Measurements from ENCODE around the gene MANBA. TPM values are rescaled to one million over a fixed set of nuclear protein-coding genes. Genes with fewer than 3 reads are reported as not detected.

Gene MANBA
- total RNA-seq, 2 donors from 2014 or later: 37.2 to 41.3 TPM

- no peaks in the 10 kb centered on the region for H3K27me3 ChIP-seq (replicated peaks; ENCODE audit: insufficient read depth)
- no peak for TF ChIP-seq CTCF (IDR thresholded peaks at IDR 0.05)
- no peak overlapping the region for H3K4me3 ChIP-seq
- DNase-seq (ENCODE audit: low spot score) (no peak), ATAC-seq (ENCODE audit: insufficient number of reproducible peaks, low FRiP score, low read depth) (no peak)
- H3K36me3 ChIP-seq: peaks cover 9% of the 10 kb centered on the region
- no peaks in the 10 kb centered on the region for H3K9me3 ChIP-seq
- H3K27ac ChIP-seq: no peak overlapping the region
- no peaks in the 10 kb centered on the region for H3K4me1 ChIP-seq (ENCODE audit: control insufficient read depth in 1 of 2, low read depth in 2 of 2)
Observed at GRCh38 chr4:102639598-102639997, 121.2 kb downstream of the MANBA start.

GRCh38 chr4:102638621-102639020, 122.1 kb downstream of the MANBA start:
- H3K4me3 ChIP-seq: no peak overlapping the region
- ATAC-seq (ENCODE audit: insufficient number of reproducible peaks, low FRiP score, low read depth) (no peak), DNase-seq (ENCODE audit: low spot score) (no peak)
- TF ChIP-seq CTCF (IDR thresholded peaks at IDR 0.05): no peak
- no peaks in the 10 kb centered on the region for H3K4me1 ChIP-seq (ENCODE audit: control insufficient read depth in 1 of 2, low read depth in 2 of 2)
- H3K27ac ChIP-seq: no peak overlapping the region
- H3K27me3 ChIP-seq (replicated peaks; ENCODE audit: insufficient read depth): no peaks in the 10 kb centered on the region
- H3K9me3 ChIP-seq: no peaks in the 10 kb centered on the region
- peaks cover 9% of the 10 kb centered on the region for H3K36me3 ChIP-seq

- no peaks in the 10 kb centered on the region for H3K4me1 ChIP-seq (ENCODE audit: control insufficient read depth in 1 of 2, low read depth in 2 of 2)
- no peak overlapping the region for H3K4me3 ChIP-seq
- no peaks in the 10 kb centered on the region for H3K9me3 ChIP-seq
- no peaks in the 10 kb centered on the region for H3K27me3 ChIP-seq (replicated peaks; ENCODE audit: insufficient read depth)
- no peak overlapping the region for H3K27ac ChIP-seq
- H3K36me3 ChIP-seq: peaks cover 9% of the 10 kb centered on the region
- ATAC-seq (ENCODE audit: insufficient number of reproducible peaks, low FRiP score, low read depth) (no peak), DNase-seq (ENCODE audit: low spot score) (no peak)
- no peak for TF ChIP-seq CTCF (IDR thresholded peaks at IDR 0.05)
Observed at GRCh38 chr4:102637391-102637790, 123.4 kb downstream of the MANBA start.

- Histone ChIP-seq H3K36me3 (peaks cover 9% of the 10 kb centered on the region), H3K4me3 (no peak overlapping the region), H3K9me3 (no peaks in the 10 kb centered on the region), H3K27me3 (replicated peaks; ENCODE audit: insufficient read depth) (no peaks in the 10 kb centered on the region), H3K4me1 (ENCODE audit: control insufficient read depth in 1 of 2, low read depth in 2 of 2) (no peaks in the 10 kb centered on the region), H3K27ac (no peak overlapping the region)
- no peak for TF ChIP-seq CTCF (IDR thresholded peaks at IDR 0.05)
- no peak for DNase-seq (ENCODE audit: low spot score)
- no peak for ATAC-seq (ENCODE audit: insufficient number of reproducible peaks, low FRiP score, low read depth)
Observed at GRCh38 chr4:102633100-102633499, 127.7 kb downstream of the MANBA start.

GRCh38 chr4:102632241-102633065, 128.3 kb downstream of the MANBA start:
- no peak overlapping the region for H3K4me3 ChIP-seq
- ATAC-seq (ENCODE audit: insufficient number of reproducible peaks, low FRiP score, low read depth): no peak
- no peaks in the 10 kb centered on the region for H3K4me1 ChIP-seq (ENCODE audit: control insufficient read depth in 1 of 2, low read depth in 2 of 2)
- H3K36me3 ChIP-seq: peaks cover 6% of the 10 kb centered on the region
- no peak overlapping the region for H3K27ac ChIP-seq
- no peaks in the 10 kb centered on the region for H3K9me3 ChIP-seq
- no peak for DNase-seq (ENCODE audit: low spot score)
- TF ChIP-seq CTCF (IDR thresholded peaks at IDR 0.05): no peak
- H3K27me3 ChIP-seq (replicated peaks; ENCODE audit: insufficient read depth): no peaks in the 10 kb centered on the region

Data from thoracic aorta (tissue), 2 donors.